Neural cell (in vitro differentiated cells): ENCODE data around the gene UBE2K. TPM values are rescaled to one million over a fixed set of nuclear protein-coding genes. Genes with fewer than 3 reads are reported as not detected.
"Not testable (repeated sequence)": the region's sequence is repeated elsewhere in the genome, so short reads cannot be mapped to it uniquely, and the experiment has no call there.

ENCODE experiments used
- H2AFZ ChIP-seq: fragments of 200-600, 300-800 bp; sonication (generic), shearing (Covaris generic); 2 replicates; pipeline ENCODE4 v1.6.0; 2014; ENCODE audit warnings: low read depth, mild to moderate bottlenecking, antibody characterized with exemption, low read length, moderate library complexity
- H3F3A ChIP-seq: fragments of 200-600 bp; shearing (Covaris generic); 2 replicates; pipeline ENCODE4 v1.6.1; 2016; ENCODE audit warnings: mild to moderate bottlenecking, moderate library complexity, mixed read lengths, antibody characterized with exemption, low read length; ENCODE audit not compliant: insufficient read depth, poor library complexity, severe bottlenecking
- H3K27ac ChIP-seq: fragments of 200-600, 300-800 bp; sonication (generic), shearing (Covaris generic); 2 replicates; pipeline ENCODE4 v1.5.1; 2014; ENCODE audit warnings: mild to moderate bottlenecking, low read length, moderate library complexity
- H3K27me3 ChIP-seq: fragments of 300-800, 200-600 bp; sonication (generic), shearing (Covaris generic); 2 replicates; pipeline ENCODE4 v1.6.0; 2014; ENCODE audit warnings: mild to moderate bottlenecking, low read depth, low read length, moderate library complexity; ENCODE audit not compliant: insufficient read depth
- H3K36me3 ChIP-seq: fragments of 300-800, 200-600 bp; sonication (generic), shearing (Covaris generic); 2 replicates; pipeline ENCODE4 v1.5.1; 2014; ENCODE audit warnings: mild to moderate bottlenecking, antibody characterized with exemption, low read length, moderate library complexity; ENCODE audit not compliant: insufficient read depth
- H3K4me2 ChIP-seq: fragments of 300-800, 200-600 bp; sonication (generic), shearing (Covaris generic); 2 replicates; pipeline ENCODE4 v1.6.0; 2014; ENCODE audit warnings: mild to moderate bottlenecking, low read length
- H3K4me3 ChIP-seq: fragments of 300-800, 200-600 bp; sonication (generic), shearing (Covaris generic); 2 replicates; pipeline ENCODE4 v1.5.1; 2014; ENCODE audit warnings: mild to moderate bottlenecking, low read length, moderate library complexity
- H3K79me2 ChIP-seq: fragments of 200-600 bp; shearing (Covaris generic); replicated peaks from 2 replicates; pipeline ENCODE4 v1.6.0; 2014; ENCODE audit warnings: mild to moderate bottlenecking, low read length, moderate library complexity; ENCODE audit not compliant: insufficient read depth
- H3K9ac ChIP-seq: fragments of 300-800, 200-600 bp; sonication (generic), shearing (Covaris generic); 2 replicates; pipeline ENCODE4 v1.6.1; 2016; ENCODE audit warnings: mild to moderate bottlenecking, low read length, mixed read lengths
- H3K9me2 ChIP-seq: fragments of 200-600 bp; shearing (Covaris generic); 2 replicates; pipeline ENCODE4 v1.6.1; 2016; ENCODE audit warnings: mild to moderate bottlenecking, low read length, mixed read lengths; ENCODE audit not compliant: insufficient read depth
- H3K9me3 ChIP-seq: fragments of 200-600, 300-800 bp; sonication (generic), shearing (Covaris generic); 2 replicates; pipeline ENCODE4 v1.6.1; 2016; ENCODE audit warnings: mild to moderate bottlenecking, mixed run types, low read length, moderate library complexity, mixed read lengths
- H4K20me1 ChIP-seq: fragments of 200-600 bp; shearing (Covaris generic); 2 replicates; pipeline ENCODE4 v1.6.1; 2016; ENCODE audit warnings: mild to moderate bottlenecking, mixed run types; ENCODE audit not compliant: insufficient read depth
- EP300 ChIP-seq: fragments of 450-650 bp; conservative IDR thresholded peaks from 2 replicates; pipeline ENCODE4 v1.6.1; 2014; ENCODE audit warnings: antibody characterized with exemption, mild to moderate bottlenecking, moderate library complexity; ENCODE audit not compliant: poor library complexity, severe bottlenecking
- EZH2 ChIP-seq: fragments of 200-600, 300-800 bp; shearing (Covaris generic), sonication (generic); IDR thresholded peaks from 2 replicates; pipeline ENCODE4 v1.6.1; 2014; ENCODE audit warnings: antibody characterized with exemption, low read length, borderline replicate concordance, mild to moderate bottlenecking; ENCODE audit not compliant: insufficient read depth, poor library complexity, severe bottlenecking
- MXI1 ChIP-seq: fragments of 450-650 bp; conservative IDR thresholded peaks from 2 replicates; pipeline ENCODE4 v1.6.1; 2014; ENCODE audit warnings: antibody characterized with exemption, mild to moderate bottlenecking; ENCODE audit not compliant: poor library complexity, severe bottlenecking
- POLR2AphosphoS5 ChIP-seq: IDR thresholded peaks from 2 replicates; pipeline ENCODE4 v1.6.1; 2012
- RAD21 ChIP-seq: fragments of 450-650 bp; conservative IDR thresholded peaks from 2 replicates; pipeline ENCODE4 v1.6.1; 2014; ENCODE audit warnings: antibody characterized with exemption, mild to moderate bottlenecking, moderate library complexity
- SMC3 ChIP-seq: fragments of 450-650 bp; conservative IDR thresholded peaks from 2 replicates; pipeline ENCODE4 v1.6.1; 2014; ENCODE audit warnings: antibody characterized with exemption, mild to moderate bottlenecking, moderate library complexity; ENCODE audit not compliant: poor library complexity
- TAF1 ChIP-seq: IDR thresholded peaks from 2 replicates; pipeline ENCODE4 v1.6.1; 2012; ENCODE audit warnings: low read depth
- polyA plus RNA-seq: library from polyadenylated mRNA; depleted of rRNA; stranded (reverse); fragments of >200 nt; gene quantifications from 2 replicates; pipeline ENCODE4 v1.2.3, GENCODE V29; 2014
- TF ChIP-seq, protein P1 (sequence below): IDR thresholded peaks from 2 replicates; pipeline ENCODE4 v1.6.1; 2012; ENCODE audit warnings: borderline replicate concordance
- TF ChIP-seq, protein P2 (sequence below): fragments of 450-650 bp; IDR thresholded peaks from 2 replicates; pipeline ENCODE4 v1.5.1; 2014; ENCODE audit warnings: antibody characterized with exemption, mild to moderate bottlenecking, moderate library complexity; ENCODE audit not compliant: poor library complexity, severe bottlenecking

UBE2K gene
- polyA plus RNA-seq, 1 donor from 2014 or later = 45.8 TPM

DNA sequence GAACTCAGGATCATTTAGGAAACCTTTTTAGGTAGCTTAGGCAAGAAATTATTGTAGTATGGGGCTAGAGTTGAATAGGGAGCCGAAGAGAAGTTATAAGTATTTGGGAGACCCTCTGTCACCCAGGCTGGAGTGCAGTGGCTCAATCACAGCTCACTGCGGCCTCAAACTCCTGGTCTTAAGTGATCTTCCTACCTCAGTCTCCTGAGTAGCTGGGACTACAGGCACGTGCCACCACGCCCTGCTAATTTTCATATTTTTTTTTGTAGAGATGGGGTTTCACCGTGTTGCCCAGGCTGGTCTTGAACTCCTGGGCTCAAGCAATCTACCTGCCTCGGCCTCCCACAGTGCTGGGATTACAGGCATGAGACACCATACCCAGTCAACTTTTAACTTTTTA is 23.3 kb downstream of the UBE2K start:
- H3K9ac ChIP-seq, H3K9me3 ChIP-seq, H3K27me3 ChIP-seq, H3K27ac ChIP-seq, H3K9me2 ChIP-seq, H2AFZ ChIP-seq, H3F3A ChIP-seq, H3K36me3 ChIP-seq, H3K4me2 ChIP-seq, H3K4me3 ChIP-seq, H4K20me1 ChIP-seq: not testable (repeated sequence)
- H3K79me2 ChIP-seq = peaks cover 53% of the 10 kb centered on the region

DNA sequence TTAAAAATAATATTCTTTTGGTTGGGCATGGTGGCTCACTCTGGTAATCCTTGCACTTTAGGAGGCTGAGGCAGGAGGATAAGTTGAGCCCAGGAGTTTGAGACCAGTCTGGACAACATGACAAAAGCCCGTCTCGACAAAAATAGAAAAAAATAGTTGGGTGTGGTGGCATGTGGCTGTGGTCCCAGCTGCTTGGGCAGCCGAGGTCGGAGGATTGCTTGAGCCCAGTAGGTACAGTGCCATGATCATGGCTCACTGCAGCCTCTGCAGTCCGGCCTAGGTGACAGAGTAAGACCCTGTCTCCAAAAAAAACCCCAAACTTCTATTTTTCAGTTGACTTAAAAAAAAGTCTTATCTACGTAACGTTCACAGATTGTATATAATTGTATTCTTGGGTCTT is 23.9 kb downstream of the UBE2K start:
- Histone ChIP-seq H3K79me2 (peaks cover 49% of the 10 kb centered on the region), H4K20me1 (no peaks in the 10 kb centered on the region)
- TF ChIP-seq POLR2AphosphoS5 (no peak), EZH2 (no peak), SMC3 (no peak), MXI1 (no peak), EP300 (no peak), TAF1 (no peak), RAD21 (no peak)
- TF ChIP-seq, protein P1, sequence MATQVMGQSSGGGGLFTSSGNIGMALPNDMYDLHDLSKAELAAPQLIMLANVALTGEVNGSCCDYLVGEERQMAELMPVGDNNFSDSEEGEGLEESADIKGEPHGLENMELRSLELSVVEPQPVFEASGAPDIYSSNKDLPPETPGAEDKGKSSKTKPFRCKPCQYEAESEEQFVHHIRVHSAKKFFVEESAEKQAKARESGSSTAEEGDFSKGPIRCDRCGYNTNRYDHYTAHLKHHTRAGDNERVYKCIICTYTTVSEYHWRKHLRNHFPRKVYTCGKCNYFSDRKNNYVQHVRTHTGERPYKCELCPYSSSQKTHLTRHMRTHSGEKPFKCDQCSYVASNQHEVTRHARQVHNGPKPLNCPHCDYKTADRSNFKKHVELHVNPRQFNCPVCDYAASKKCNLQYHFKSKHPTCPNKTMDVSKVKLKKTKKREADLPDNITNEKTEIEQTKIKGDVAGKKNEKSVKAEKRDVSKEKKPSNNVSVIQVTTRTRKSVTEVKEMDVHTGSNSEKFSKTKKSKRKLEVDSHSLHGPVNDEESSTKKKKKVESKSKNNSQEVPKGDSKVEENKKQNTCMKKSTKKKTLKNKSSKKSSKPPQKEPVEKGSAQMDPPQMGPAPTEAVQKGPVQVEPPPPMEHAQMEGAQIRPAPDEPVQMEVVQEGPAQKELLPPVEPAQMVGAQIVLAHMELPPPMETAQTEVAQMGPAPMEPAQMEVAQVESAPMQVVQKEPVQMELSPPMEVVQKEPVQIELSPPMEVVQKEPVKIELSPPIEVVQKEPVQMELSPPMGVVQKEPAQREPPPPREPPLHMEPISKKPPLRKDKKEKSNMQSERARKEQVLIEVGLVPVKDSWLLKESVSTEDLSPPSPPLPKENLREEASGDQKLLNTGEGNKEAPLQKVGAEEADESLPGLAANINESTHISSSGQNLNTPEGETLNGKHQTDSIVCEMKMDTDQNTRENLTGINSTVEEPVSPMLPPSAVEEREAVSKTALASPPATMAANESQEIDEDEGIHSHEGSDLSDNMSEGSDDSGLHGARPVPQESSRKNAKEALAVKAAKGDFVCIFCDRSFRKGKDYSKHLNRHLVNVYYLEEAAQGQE = no peak
- TF ChIP-seq, protein P2, sequence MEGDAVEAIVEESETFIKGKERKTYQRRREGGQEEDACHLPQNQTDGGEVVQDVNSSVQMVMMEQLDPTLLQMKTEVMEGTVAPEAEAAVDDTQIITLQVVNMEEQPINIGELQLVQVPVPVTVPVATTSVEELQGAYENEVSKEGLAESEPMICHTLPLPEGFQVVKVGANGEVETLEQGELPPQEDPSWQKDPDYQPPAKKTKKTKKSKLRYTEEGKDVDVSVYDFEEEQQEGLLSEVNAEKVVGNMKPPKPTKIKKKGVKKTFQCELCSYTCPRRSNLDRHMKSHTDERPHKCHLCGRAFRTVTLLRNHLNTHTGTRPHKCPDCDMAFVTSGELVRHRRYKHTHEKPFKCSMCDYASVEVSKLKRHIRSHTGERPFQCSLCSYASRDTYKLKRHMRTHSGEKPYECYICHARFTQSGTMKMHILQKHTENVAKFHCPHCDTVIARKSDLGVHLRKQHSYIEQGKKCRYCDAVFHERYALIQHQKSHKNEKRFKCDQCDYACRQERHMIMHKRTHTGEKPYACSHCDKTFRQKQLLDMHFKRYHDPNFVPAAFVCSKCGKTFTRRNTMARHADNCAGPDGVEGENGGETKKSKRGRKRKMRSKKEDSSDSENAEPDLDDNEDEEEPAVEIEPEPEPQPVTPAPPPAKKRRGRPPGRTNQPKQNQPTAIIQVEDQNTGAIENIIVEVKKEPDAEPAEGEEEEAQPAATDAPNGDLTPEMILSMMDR = no peak

DNA sequence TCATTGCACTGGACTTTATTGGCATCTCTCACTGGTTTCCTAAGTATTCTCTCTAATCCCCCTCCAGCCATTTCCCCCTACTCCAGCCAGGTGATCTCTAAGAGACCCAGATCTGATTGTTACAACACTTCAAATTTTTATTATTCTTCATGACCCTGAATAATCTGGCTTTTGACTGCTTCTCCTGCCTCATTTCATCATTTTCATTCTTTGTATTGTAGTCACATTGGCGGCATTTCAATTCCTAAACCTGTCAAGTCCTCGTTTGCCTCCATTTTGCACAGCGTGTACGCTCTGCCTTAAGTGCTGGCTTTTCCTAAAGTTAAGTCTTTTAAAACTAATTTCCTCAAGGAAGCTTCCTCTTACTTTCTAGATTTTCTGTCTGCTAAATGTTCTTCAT is 31.6 kb downstream of the UBE2K start:
- Histone ChIP-seq H3K9me3 (no peaks in the 10 kb centered on the region), H3K9me2 (no peaks in the 10 kb centered on the region), H3K79me2 (peaks cover 41% of the 10 kb centered on the region), H3K4me3 (peak overlapping the region; percentile 10), H4K20me1 (no peaks in the 10 kb centered on the region), H2AFZ (no peak overlapping the region), H3F3A (no peaks in the 10 kb centered on the region), H3K27ac (no peak overlapping the region), H3K36me3 (no peaks in the 10 kb centered on the region), H3K27me3 (no peaks in the 10 kb centered on the region), H3K4me2 (no peak overlapping the region), H3K9ac (no peak overlapping the region)
- no peak for TF ChIP-seq EZH2
- TF ChIP-seq EP300 = no peak
- TF ChIP-seq RAD21 = no peak
- TF ChIP-seq, protein P2 = no peak
- TF ChIP-seq, protein P1 = no peak
- no peak for TF ChIP-seq SMC3
- TF ChIP-seq MXI1 = no peak
- TF ChIP-seq TAF1 = no peak
- no peak for TF ChIP-seq POLR2AphosphoS5

More for the DNA sequence above, 23.9 kb downstream of the UBE2K start:
- Histone ChIP-seq H3K9me3 (no peaks in the 10 kb centered on the region), H3K36me3 (no peaks in the 10 kb centered on the region), H3F3A (no peaks in the 10 kb centered on the region), H3K27me3 (no peaks in the 10 kb centered on the region), H3K4me3 (no peak overlapping the region), H2AFZ (no peak overlapping the region), H3K27ac (no peak overlapping the region), H3K9me2 (no peaks in the 10 kb centered on the region), H3K4me2 (no peak overlapping the region), H3K9ac (no peak overlapping the region)
